ENCODE measurements around the gene SPEN. TPM values are rescaled to one million over a fixed set of nuclear protein-coding genes. Genes with fewer than 3 reads are reported as not detected.

SPEN gene
- total RNA-seq, 1 experiment from 2014 or later = 44.2 TPM

- no peak for DNase-seq (ENCODE audit: unreplicated experiment)
- POLR2A ChIA-PET = interaction anchor here (0.6 to 9.0 kb wide), 35 partner anchors 10 to 230 kb away, joined by 3 to 283 read pairs (median 4); partner anchors contain the start of genes DDI2 and ZBTB17
- Mint-ChIP-seq H3K27ac (ENCODE audit: low read depth, unreplicated experiment) (peak overlapping the region; percentile 80), H3K36me3 (ENCODE audit: insufficient read depth, unreplicated experiment) (peaks cover 6% of the 10 kb centered on the region), H3K4me3 (ENCODE audit: unreplicated experiment) (peak overlapping the region; percentile 79), H3K4me1 (ENCODE audit: insufficient read depth, unreplicated experiment) (peaks cover 23% of the 10 kb centered on the region), H3K9me3 (ENCODE audit: unreplicated experiment) (no peaks in the 10 kb centered on the region), H3K27me3 (ENCODE audit: insufficient read depth, unreplicated experiment) (no peaks in the 10 kb centered on the region)
- no peak for TF ChIP-seq CTCF (IDR thresholded peaks at IDR 0.05; ENCODE audit: unreplicated experiment)
- intact Hi-C loops (cut with micrococcal nuclease) = loop anchor here (1.0 to 5.0 kb wide), 4 partner anchors 13 to 69 kb away; no protein-coding TSS in a partner anchor
- CTCF ChIA-PET = no interaction called here
- BruUV-seq (replicated peaks) = no TSS peak
Measured at GRCh38 chr1:15847893-15848142, 311 bp downstream of the SPEN start.

GRCh38 chr1:15848143-15848928, 829 bp downstream of the SPEN start:
- Mint-ChIP-seq H3K27me3 (ENCODE audit: insufficient read depth, unreplicated experiment) (no peaks in the 10 kb centered on the region), H3K4me3 (ENCODE audit: unreplicated experiment) (peak overlapping the region; percentile 82), H3K36me3 (ENCODE audit: insufficient read depth, unreplicated experiment) (peaks cover 6% of the 10 kb centered on the region), H3K27ac (ENCODE audit: low read depth, unreplicated experiment) (peak overlapping the region; percentile 97), H3K9me3 (ENCODE audit: unreplicated experiment) (no peaks in the 10 kb centered on the region), H3K4me1 (ENCODE audit: insufficient read depth, unreplicated experiment) (peaks cover 23% of the 10 kb centered on the region)
- TF ChIP-seq CTCF (IDR thresholded peaks at IDR 0.05; ENCODE audit: unreplicated experiment) = no peak
- POLR2A ChIA-PET = interaction anchor here (0.6 to 9.0 kb wide), 42 partner anchors 10 to 1233 kb away, joined by 3 to 283 read pairs (median 5); partner anchors contain the start of genes DDI2 and ZBTB17
- intact Hi-C loops (cut with micrococcal nuclease) = loop anchor here (5.0 kb wide), 3 partner anchors 39 to 69 kb away; no protein-coding TSS in a partner anchor
- DNase-seq (ENCODE audit: unreplicated experiment) = peak; percentile 32
- BruUV-seq (replicated peaks) = no TSS peak
- CTCF ChIA-PET = interaction anchor here (0.6 to 1.1 kb wide), 3 partner anchors 35 to 67 kb away, joined by 3 to 4 read pairs (median 3); no protein-coding TSS in a partner anchor

GRCh38 chr1:15848929-15849774, 1.6 kb downstream of the SPEN start:
- ChIA-PET POLR2A (interaction anchor here (0.6 to 9.0 kb wide), 49 partner anchors 10 to 1232 kb away, joined by 3 to 283 read pairs (median 5); partner anchors contain the start of genes CPLANE2, DDI2 and ZBTB17), CTCF (interaction anchor here (0.6 to 1.2 kb wide), 5 partner anchors 30 to 514 kb away, joined by 3 to 4 read pairs (median 3); no protein-coding TSS in a partner anchor)
- Mint-ChIP-seq H3K9me3 (ENCODE audit: unreplicated experiment) (no peaks in the 10 kb centered on the region), H3K36me3 (ENCODE audit: insufficient read depth, unreplicated experiment) (peaks cover 6% of the 10 kb centered on the region), H3K27ac (ENCODE audit: low read depth, unreplicated experiment) (peak overlapping the region; percentile 97), H3K4me3 (ENCODE audit: unreplicated experiment) (peak overlapping the region; percentile 82), H3K27me3 (ENCODE audit: insufficient read depth, unreplicated experiment) (no peaks in the 10 kb centered on the region), H3K4me1 (ENCODE audit: insufficient read depth, unreplicated experiment) (peaks cover 23% of the 10 kb centered on the region)
- DNase-seq (ENCODE audit: unreplicated experiment) = peak; percentile 87
- intact Hi-C loops (cut with micrococcal nuclease) = loop anchor here (1.0 to 5.0 kb wide), 4 partner anchors 34 to 68 kb away; no protein-coding TSS in a partner anchor
- TSS peak; percentile 84 for BruUV-seq (replicated peaks)
- TF ChIP-seq CTCF (IDR thresholded peaks at IDR 0.05; ENCODE audit: unreplicated experiment) = no peak

Data from MCF 10A (cell line).